DMS114 treated with DMSO at 0.1 percent for 48 hours (cell line): Measurements from ENCODE around the gene SMIM23.

Experiments
- DNase-seq: peaks from one replicate; lab custom pipeline; 2025; ENCODE audit not compliant: unreplicated experiment; lab: John Stamatoyannopoulos, UW

The SMIM23 gene

DNA sequence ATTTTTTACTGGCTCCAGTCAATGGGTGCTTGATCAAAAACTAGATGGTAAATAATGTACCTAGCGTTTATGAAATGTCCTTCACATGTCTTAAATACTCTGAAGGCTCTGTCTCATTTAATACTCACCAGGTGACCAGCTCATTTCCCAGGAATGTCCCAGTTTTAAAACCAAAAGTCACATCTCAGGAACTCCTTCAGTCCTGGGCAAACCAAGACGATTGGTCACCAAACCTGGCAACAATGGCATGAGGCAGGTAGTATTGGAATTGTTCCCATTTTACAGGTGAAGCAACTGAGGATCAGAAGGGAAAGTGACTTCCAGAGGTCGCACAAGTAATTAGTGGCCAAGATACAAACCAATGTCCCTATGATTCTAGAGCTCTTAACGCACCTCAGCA lies 27.7 kb downstream of the SMIM23 start:
- no peak for DNase-seq

DNA sequence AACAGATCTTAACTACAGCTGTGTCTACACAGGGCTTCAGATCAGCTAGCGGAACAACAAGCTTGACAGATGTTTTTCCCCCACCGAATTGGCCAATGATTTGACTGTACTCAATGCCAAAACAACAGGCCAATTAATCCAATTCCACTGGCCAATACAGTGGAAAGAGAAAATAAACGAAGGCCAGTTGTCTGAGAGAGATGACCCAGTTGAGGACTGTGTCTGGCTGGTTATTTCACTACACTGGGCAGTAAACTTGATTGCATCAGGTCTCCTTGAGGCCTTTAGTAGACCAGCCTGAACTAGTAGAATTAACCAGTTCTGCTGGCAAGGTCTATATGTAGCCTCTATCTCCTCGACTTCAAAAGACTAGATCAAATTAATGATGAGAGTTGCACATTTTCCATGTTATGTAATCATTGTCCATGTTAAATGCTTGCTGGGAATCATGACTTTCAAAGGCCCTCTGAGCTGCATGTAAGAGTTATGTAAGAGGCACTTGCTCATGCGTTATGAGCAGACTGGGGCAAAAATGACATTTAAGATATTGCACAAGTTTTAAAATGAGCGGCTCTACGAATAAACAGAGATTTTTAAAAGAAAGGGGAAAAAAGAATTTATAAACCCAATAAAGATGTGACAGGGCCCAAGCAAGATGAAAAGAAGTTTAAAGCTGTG lies 28.3 kb downstream of the SMIM23 start:
- DNase-seq, result no peak

DNA sequence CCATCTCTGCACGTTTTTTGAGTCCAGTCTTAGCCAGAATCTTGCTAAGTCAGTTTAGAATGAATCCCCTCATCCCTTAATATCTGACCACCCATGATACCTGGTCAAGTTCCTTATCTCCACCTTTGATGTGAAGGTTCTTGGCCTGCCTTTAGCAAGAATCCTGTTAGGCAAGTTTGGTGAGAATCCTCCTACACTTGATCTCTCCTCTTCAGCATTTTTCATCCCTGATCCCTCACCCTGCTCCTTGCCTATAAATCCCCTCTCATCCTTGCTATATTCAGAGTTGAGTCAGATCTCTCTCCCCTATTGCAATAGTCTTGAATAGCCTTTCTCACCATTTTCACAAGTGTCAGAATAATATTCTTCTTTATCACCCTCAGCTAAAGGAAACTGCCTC lies 31.0 kb downstream of the SMIM23 start:
- DNase-seq, result no peak

GRCh38 chr5:171820561-171820960 lies 34.9 kb downstream of the SMIM23 start:
- no peak for DNase-seq

GRCh38 chr5:171821286-171821685 lies 35.7 kb downstream of the SMIM23 start:
- DNase-seq, result no peak

DNA sequence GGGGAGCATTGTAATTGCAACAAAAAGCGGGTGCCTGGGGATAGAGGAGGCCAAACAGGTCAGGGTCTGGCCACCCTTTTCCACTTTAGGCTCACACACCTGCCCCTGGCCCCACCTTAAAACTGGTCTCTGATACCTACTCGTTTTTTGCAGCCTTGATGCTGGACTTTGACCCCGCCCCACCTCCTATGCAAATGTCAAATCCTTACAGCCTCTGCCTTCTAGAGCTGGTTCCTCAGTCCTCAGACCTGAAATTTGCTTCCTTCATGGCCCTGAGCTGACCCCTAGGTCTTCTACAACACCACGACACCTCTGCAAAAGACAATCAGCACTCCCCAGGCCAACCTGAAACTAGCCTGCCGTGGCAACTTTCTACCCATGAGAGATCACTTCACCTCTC lies 37.7 kb downstream of the SMIM23 start:
- DNase-seq, result no peak

DNA sequence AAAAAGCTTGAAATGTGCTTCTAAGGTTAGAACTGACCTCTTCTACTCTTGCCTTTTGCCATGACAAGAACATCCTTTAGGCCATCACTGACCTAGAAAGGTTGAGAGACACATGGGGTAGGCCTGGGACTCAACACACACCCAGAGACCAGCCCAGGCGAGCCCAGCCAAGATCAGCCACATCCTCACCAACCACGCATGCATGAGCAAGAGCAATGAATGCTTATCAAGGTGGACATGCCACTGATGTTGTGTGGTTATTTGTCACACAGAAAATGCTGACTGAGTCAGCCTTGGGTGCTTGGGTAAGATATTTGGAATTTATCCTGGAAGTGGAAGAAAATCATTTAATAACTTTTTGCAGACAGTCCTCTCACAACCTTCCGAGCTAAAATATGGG lies 39.4 kb downstream of the SMIM23 start:
- DNase-seq, result no peak

- no peak for DNase-seq
These were observed 40.5 kb downstream of the SMIM23 start for GRCh38 chr5:171826132-171826531.

DNA sequence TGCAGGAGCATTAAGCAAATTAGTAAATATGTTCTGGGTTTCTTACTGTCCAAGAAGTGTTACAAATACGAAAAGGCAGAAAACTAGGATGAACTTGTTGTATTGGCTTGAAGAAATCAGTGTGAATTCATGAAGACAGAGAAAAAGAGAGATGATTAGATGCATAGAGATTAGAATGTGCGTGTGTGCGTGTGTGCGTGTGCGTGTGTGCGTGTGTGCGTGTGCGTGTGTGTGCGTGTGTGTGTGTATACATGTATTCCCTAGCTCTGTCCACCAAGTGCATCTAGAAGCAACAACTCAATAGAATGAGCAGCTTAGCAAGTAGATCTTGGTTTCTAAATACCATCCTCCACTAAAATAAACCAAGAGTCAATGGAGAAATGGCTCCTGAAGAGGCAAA lies 41.5 kb downstream of the SMIM23 start:
- no peak for DNase-seq

DNA sequence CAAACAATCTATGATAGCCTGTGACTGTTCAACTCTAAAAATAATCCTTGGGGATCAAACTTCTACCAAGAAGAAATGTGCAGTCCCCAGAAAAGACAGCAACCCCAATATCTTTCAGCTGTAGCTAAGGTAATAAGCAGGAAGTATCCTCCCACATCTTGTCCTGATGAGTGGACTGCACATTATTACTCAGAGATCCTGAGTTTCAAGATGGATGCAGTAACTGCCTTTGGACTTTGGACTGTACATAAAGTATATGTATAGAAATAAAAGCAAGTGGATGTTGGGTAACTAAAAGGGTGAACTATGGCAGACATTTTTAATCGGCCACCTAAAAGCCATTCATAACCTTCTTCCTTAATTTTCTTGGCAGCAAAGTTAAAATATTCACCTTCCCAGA lies 45.1 kb downstream of the SMIM23 start:
- no peak for DNase-seq

- DNase-seq, result no peak
These were observed 47.2 kb downstream of the SMIM23 start for GRCh38 chr5:171832775-171833174.

GRCh38 chr5:171834461-171834860 lies 48.8 kb downstream of the SMIM23 start:
- no peak for DNase-seq

DNA sequence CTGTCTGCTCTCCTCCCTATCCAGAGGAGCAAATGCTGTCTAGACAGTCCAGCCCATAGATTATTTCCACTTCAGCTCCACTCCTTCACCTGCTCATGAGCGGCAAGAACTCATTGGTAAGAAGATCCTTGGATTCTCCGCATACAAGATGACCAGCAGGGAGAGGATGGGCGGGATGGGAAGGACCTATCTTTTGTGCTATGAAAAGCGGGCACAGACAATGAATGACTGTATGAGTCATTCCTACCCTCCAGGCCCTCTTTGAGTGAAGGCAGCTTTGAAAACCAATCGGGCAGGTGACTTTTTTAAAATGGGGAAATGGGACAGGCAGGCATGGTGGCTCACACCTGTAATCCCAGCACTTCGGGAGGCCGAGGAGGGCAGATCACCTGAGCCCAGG lies 49.4 kb downstream of the SMIM23 start:
- DNase-seq, result no peak

DNA sequence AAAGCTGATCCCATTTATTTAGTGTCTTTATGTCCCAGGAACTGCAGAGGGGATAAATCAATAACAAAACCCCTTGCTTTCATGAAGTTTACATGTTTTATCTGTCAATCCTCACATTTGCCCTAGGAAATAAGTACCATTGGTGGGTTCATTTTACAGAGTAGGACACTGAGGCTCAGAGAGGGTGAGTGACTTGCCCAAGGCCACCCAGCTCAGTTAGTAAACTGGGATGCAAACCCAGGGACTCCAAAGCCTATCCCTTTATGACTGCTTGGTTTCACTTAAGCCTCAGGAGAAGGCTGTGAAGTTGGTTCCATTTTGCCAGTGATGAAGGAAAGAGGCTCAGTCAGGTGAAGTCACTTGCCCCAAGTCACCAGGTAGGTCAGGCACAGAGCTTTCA lies 51.9 kb downstream of the SMIM23 start:
- no peak for DNase-seq

- DNase-seq, result no peak
These were observed 52.4 kb downstream of the SMIM23 start for GRCh38 chr5:171838066-171838465.

- DNase-seq, result no peak
These were observed 53.5 kb downstream of the SMIM23 start for GRCh38 chr5:171839112-171839511.

GRCh38 chr5:171840066-171840465 lies 54.4 kb downstream of the SMIM23 start:
- no peak for DNase-seq
